ENCODE measurements around the gene GJD3. TPM values are rescaled to one million over a fixed set of nuclear protein-coding genes. Genes with fewer than 3 reads are reported as not detected.

Gene GJD3
- total and polyA plus RNA-seq, 9 of the 15 experiments (the other 6 are each of a cell fraction or from before 2014, with no cell fraction given) = 0.17 to 0.38 TPM; not detected in 7

DNA sequence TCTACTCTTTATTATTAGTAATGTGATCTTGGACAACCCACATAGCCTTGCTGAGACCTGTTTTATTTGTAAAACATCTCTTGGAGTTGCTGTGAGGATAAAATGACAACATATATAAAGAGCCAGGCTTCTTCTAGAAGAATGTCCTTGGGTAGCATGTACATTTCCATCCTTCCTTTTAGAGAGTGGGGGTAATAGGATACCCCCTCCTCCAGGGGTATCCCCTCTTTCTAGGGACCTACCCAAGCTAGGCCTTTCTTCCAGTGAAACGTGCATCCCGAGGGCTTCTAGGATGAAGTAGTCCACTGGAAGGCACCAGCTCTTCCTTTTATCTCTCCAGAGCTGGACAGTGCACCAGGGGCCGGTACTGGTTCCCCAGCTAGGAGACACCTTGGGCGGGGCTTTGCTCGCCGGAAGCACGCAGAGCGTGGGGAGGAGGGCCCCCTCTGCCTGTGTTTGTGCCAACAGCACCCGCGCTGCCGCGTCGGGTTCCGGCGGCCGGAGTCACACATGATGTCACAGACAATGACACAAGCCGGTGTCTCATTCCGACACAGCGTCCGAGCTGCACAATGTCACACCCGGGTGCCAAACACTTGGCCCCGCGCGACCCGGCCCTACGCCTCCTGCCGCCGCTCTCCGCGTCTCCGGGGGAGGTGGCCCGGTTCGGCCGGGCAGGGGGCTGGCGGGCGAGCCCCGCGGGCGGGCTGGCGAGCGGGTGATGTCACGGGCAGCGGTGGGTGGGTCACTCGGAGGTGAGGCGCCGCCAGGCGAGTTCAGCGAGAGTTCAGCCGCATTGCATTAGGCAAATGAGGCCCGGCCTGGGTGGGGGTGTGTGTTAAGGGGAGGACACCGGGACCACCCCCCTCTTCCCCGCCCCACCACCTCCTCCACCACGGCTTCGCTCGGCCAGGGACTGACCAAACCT is 23.4 kb downstream of the GJD3 start (continued):
- TF ChIP-seq, protein P1, sequence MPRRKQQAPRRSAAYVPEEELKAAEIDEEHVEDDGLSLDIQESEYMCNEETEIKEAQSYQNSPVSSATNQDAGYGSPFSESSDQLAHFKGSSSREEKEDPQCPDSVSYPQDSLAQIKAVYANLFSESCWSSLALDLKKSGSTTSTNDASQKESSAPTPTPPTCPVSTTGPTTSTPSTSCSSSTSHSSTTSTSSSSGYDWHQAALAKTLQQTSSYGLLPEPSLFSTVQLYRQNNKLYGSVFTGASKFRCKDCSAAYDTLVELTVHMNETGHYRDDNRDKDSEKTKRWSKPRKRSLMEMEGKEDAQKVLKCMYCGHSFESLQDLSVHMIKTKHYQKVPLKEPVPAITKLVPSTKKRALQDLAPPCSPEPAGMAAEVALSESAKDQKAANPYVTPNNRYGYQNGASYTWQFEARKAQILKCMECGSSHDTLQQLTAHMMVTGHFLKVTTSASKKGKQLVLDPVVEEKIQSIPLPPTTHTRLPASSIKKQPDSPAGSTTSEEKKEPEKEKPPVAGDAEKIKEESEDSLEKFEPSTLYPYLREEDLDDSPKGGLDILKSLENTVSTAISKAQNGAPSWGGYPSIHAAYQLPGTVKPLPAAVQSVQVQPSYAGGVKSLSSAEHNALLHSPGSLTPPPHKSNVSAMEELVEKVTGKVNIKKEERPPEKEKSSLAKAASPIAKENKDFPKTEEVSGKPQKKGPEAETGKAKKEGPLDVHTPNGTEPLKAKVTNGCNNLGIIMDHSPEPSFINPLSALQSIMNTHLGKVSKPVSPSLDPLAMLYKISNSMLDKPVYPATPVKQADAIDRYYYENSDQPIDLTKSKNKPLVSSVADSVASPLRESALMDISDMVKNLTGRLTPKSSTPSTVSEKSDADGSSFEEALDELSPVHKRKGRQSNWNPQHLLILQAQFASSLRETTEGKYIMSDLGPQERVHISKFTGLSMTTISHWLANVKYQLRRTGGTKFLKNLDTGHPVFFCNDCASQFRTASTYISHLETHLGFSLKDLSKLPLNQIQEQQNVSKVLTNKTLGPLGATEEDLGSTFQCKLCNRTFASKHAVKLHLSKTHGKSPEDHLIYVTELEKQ (CRISPR knock-in tag; IDR thresholded peaks at IDR 0.05) = no peak
- TF ChIP-seq, protein P2, sequence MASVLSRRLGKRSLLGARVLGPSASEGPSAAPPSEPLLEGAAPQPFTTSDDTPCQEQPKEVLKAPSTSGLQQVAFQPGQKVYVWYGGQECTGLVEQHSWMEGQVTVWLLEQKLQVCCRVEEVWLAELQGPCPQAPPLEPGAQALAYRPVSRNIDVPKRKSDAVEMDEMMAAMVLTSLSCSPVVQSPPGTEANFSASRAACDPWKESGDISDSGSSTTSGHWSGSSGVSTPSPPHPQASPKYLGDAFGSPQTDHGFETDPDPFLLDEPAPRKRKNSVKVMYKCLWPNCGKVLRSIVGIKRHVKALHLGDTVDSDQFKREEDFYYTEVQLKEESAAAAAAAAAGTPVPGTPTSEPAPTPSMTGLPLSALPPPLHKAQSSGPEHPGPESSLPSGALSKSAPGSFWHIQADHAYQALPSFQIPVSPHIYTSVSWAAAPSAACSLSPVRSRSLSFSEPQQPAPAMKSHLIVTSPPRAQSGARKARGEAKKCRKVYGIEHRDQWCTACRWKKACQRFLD (CRISPR knock-in tag; IDR thresholded peaks at IDR 0.05) = 0 out of 2 replicates have a peak, but pooled peaks have one; percentile 47
- TF ChIP-seq, protein P3, sequence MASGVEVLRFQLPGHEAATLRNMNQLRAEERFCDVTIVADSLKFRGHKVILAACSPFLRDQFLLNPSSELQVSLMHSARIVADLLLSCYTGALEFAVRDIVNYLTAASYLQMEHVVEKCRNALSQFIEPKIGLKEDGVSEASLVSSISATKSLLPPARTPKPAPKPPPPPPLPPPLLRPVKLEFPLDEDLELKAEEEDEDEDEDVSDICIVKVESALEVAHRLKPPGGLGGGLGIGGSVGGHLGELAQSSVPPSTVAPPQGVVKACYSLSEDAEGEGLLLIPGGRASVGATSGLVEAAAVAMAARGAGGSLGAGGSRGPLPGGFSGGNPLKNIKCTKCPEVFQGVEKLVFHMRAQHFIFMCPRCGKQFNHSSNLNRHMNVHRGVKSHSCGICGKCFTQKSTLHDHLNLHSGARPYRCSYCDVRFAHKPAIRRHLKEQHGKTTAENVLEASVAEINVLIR (CRISPR knock-in tag; IDR thresholded peaks at IDR 0.05) = peak; percentile 81
- TF ChIP-seq, protein P4, sequence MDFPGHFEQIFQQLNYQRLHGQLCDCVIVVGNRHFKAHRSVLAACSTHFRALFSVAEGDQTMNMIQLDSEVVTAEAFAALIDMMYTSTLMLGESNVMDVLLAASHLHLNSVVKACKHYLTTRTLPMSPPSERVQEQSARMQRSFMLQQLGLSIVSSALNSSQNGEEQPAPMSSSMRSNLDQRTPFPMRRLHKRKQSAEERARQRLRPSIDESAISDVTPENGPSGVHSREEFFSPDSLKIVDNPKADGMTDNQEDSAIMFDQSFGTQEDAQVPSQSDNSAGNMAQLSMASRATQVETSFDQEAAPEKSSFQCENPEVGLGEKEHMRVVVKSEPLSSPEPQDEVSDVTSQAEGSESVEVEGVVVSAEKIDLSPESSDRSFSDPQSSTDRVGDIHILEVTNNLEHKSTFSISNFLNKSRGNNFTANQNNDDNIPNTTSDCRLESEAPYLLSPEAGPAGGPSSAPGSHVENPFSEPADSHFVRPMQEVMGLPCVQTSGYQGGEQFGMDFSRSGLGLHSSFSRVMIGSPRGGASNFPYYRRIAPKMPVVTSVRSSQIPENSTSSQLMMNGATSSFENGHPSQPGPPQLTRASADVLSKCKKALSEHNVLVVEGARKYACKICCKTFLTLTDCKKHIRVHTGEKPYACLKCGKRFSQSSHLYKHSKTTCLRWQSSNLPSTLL (IDR thresholded peaks at IDR 0.05) = no peak
- TF ChIP-seq STAT5B (CRISPR knock-in tag; IDR thresholded peaks at IDR 0.05) (no peak), MEF2D (tag; conservative IDR thresholded peaks at IDR 0.05; ENCODE audit: low read depth) (no peak), CREM (IDR thresholded peaks at IDR 0.05; ENCODE audit: low read depth) (peak; percentile 97), TAF7 (tag; IDR thresholded peaks at IDR 0.05) (no peak), ZZZ3 (IDR thresholded peaks at IDR 0.05) (no peak)

All from K562 (cell line).